HepG2 (cell line): ENCODE measurements around the gene MFSD12. TPM values are rescaled to one million over a fixed set of nuclear protein-coding genes. Genes with fewer than 3 reads are reported as not detected.
A peak's percentile ranks its signal among the peaks of the same experiment; 100 is the strongest.

Experiments
- ARNT ChIP-seq: fragments of 450-650 bp; IDR thresholded peaks from 2 replicates; pipeline ENCODE4 v1.6.1; 2017
- CERS6 ChIP-seq: sonication (generic); formaldehyde crosslinking; IDR thresholded peaks from 2 replicates; pipeline ENCODE4 v1.5.0; 2020; ENCODE audit warnings: missing genetic modification reagents
- DMAP1 ChIP-seq: IDR thresholded peaks from 2 replicates; pipeline ENCODE4 v1.6.1; 2016
- FUBP1 ChIP-seq: sonication (generic); formaldehyde crosslinking; IDR thresholded peaks from 2 replicates; pipeline ENCODE4 v1.5.1; 2020; ENCODE audit warnings: missing genetic modification reagents, mild to moderate bottlenecking, borderline replicate concordance
- IRF1 ChIP-seq: sonication (generic); formaldehyde crosslinking; IDR thresholded peaks from 2 replicates; pipeline ENCODE4 v1.4.0; 2020; ENCODE audit warnings: low read depth, mild to moderate bottlenecking, missing genetic modification reagents
- KDM1A ChIP-seq: IDR thresholded peaks from 2 replicates; pipeline ENCODE4 v1.6.1; 2016; ENCODE audit warnings: missing compliant biosample characterization
- MAFG ChIP-seq: sonication (generic); formaldehyde crosslinking; IDR thresholded peaks from 2 replicates; pipeline ENCODE4 v1.5.1; 2020; ENCODE audit warnings: mild to moderate bottlenecking, missing genetic modification reagents
- NCOA1 ChIP-seq: sonication (generic); formaldehyde crosslinking; IDR thresholded peaks from 2 replicates; pipeline ENCODE4 v1.9.0; 2021; ENCODE audit warnings: missing genetic modification reagents
- NFYC ChIP-seq: IDR thresholded peaks from 2 replicates; pipeline ENCODE4 v1.6.1; 2016; ENCODE audit warnings: missing genetic modification reagents, missing compliant biosample characterization
- NR0B2 ChIP-seq: sonication (generic); formaldehyde crosslinking; IDR thresholded peaks from 2 replicates; pipeline ENCODE4 v1.4.0; 2020; ENCODE audit warnings: mild to moderate bottlenecking, missing genetic modification reagents
- PCBP2 ChIP-seq: fragments of 200-400 bp; formaldehyde crosslinking; optimal IDR thresholded peaks from 2 replicates; pipeline ENCODE3; 2018; ENCODE audit warnings: low read length, low read depth; ENCODE audit not compliant: poor library complexity, severe bottlenecking
- POGK ChIP-seq: sonication (generic); formaldehyde crosslinking; conservative IDR thresholded peaks from 2 replicates; pipeline ENCODE4 v1.8.0; 2022; ENCODE audit warnings: mild to moderate bottlenecking, moderate library complexity, missing genetic modification reagents
- SMC3 ChIP-seq: IDR thresholded peaks from 2 replicates; pipeline ENCODE4 v1.6.1; 2011; ENCODE audit warnings: low read length, improper control_type of control experiment
- SSRP1 ChIP-seq: IDR thresholded peaks from 2 replicates; pipeline ENCODE4 v1.6.1; 2016; ENCODE audit warnings: control low read depth
- TGIF2 ChIP-seq: IDR thresholded peaks from 2 replicates; pipeline ENCODE4 v1.6.1; 2016; ENCODE audit warnings: control low read depth, missing compliant biosample characterization
- TOE1 ChIP-seq: sonication (generic); formaldehyde crosslinking; IDR thresholded peaks from 2 replicates; pipeline ENCODE4 v1.4.0; 2020; ENCODE audit warnings: mild to moderate bottlenecking, missing genetic modification reagents
- ZFP1 ChIP-seq: IDR thresholded peaks from 2 replicates; pipeline ENCODE4 v1.6.1; 2016
- ZFP41 ChIP-seq: sonication (generic); formaldehyde crosslinking; IDR thresholded peaks from 2 replicates; pipeline ENCODE4 v1.4.0; 2020; ENCODE audit warnings: mild to moderate bottlenecking, missing genetic modification reagents, borderline replicate concordance
- ZNF260 ChIP-seq: sonication (generic); formaldehyde crosslinking; IDR thresholded peaks from 2 replicates; pipeline ENCODE4 v1.4.0; 2020; ENCODE audit warnings: missing genetic modification reagents, low read depth, mild to moderate bottlenecking, borderline replicate concordance
- ZNF496 ChIP-seq: sonication (generic); formaldehyde crosslinking; IDR thresholded peaks from 2 replicates; pipeline ENCODE4 v1.8.1; 2023; ENCODE audit warnings: mild to moderate bottlenecking, moderate library complexity, missing genetic modification reagents; ENCODE audit not compliant: insufficient replicate concordance
- ZNF556 ChIP-seq: sonication (generic); formaldehyde crosslinking; IDR thresholded peaks from 2 replicates; pipeline ENCODE4 v1.4.0; 2020; ENCODE audit warnings: mild to moderate bottlenecking, missing genetic modification reagents, borderline replicate concordance
- ZNF580 ChIP-seq: IDR thresholded peaks from 2 replicates; pipeline ENCODE4 v1.6.1; 2016; ENCODE audit warnings: low read depth, borderline replicate concordance
- ZNF761 ChIP-seq: sonication (generic); formaldehyde crosslinking; conservative IDR thresholded peaks from 2 replicates; pipeline ENCODE4 v1.4.0; 2020; ENCODE audit warnings: mild to moderate bottlenecking, missing genetic modification reagents
- ZSCAN12 ChIP-seq: sonication (generic); formaldehyde crosslinking; IDR thresholded peaks from 2 replicates; pipeline ENCODE4 v1.9.0; 2021; ENCODE audit warnings: mild to moderate bottlenecking, missing genetic modification reagents
- ZSCAN21 ChIP-seq: sonication (generic); formaldehyde crosslinking; IDR thresholded peaks from 2 replicates; pipeline ENCODE4 v1.8.0; 2022; ENCODE audit warnings: mild to moderate bottlenecking, missing genetic modification reagents, moderate library complexity, borderline replicate concordance
- polyA plus RNA-seq, 8 experiments: library from polyadenylated mRNA; depleted of rRNA in 3 of 8; stranded (reverse) in 7 of 8; unstranded in 1 of 8; fragments of >200 nt; fragmentation: Illumina TruSeq in 4 of 8; extraction: Trizol in 4 of 8; gene quantifications; 2 replicates each; pipeline versions ENCODE4 v1.2.1 to v1.2.3, GENCODE V29; 2011 to 2016; ENCODE audit warnings: low read depth in 4 of 8, missing spikeins in 1 of 8, mixed read lengths in 1 of 8; ENCODE audit not compliant: insufficient read depth in 1 of 8
- total RNA-seq, 5 experiments: library from RNA; depleted of rRNA; stranded (reverse); fragments of >200 nt; fragmentation: Illumina TruSeq; extraction: Trizol; gene quantifications; 2 replicates each; pipeline ENCODE4 v1.2.3, GENCODE V29; 2016; ENCODE audit warnings: low read depth in 1 of 5

MFSD12 gene
- total and polyA plus RNA-seq, 2 of the 13 experiments (the other 11 are each of a cell fraction or from before 2014, with no cell fraction given), result 27.2 to 29.1 TPM

- TF ChIP-seq ZFP41 (CRISPR knock-in tag), result 0 out of 2 replicates have a peak, but pooled peaks have one; percentile 60
- TF ChIP-seq ZSCAN21 (CRISPR knock-in tag), result no peak; the same call in 1 of the 2 replicates
- TF ChIP-seq ZNF260 (CRISPR knock-in tag), result no peak
- no peak for TF ChIP-seq CERS6 (CRISPR knock-in tag)
- peak; percentile 47; the same call in 1 of the 2 replicates for TF ChIP-seq POGK (CRISPR knock-in tag)
- TF ChIP-seq PCBP2, result no peak
- no peak for TF ChIP-seq TOE1 (CRISPR knock-in tag)
- TF ChIP-seq SSRP1 (CRISPR knock-in tag), result no peak
- TF ChIP-seq NCOA1 (CRISPR knock-in tag), result no peak
- peak; percentile 92 for TF ChIP-seq NFYC
- no peak for TF ChIP-seq IRF1 (CRISPR knock-in tag)
- TF ChIP-seq SMC3, result no peak
- TF ChIP-seq DMAP1, result peak; percentile 55; the same call in 1 of the 2 replicates
- no peak for TF ChIP-seq MAFG (CRISPR knock-in tag)
- no peak for TF ChIP-seq ARNT
- no peak for TF ChIP-seq TGIF2 (CRISPR knock-in tag)
- TF ChIP-seq NR0B2 (CRISPR knock-in tag), result no peak
- TF ChIP-seq ZNF761 (CRISPR knock-in tag), result 0 out of 2 replicates have a peak, but pooled peaks have one; percentile 36
- TF ChIP-seq ZNF580 (CRISPR knock-in tag), result peak; percentile 77; the same call in 1 of the 2 replicates
- TF ChIP-seq ZNF496 (CRISPR knock-in tag), result no peak
- TF ChIP-seq KDM1A (CRISPR knock-in tag), result no peak
- TF ChIP-seq ZSCAN12 (CRISPR knock-in tag), result 0 out of 2 replicates have a peak, but pooled peaks have one; percentile 43
- peak; percentile 32; the same call in 1 of the 2 replicates for TF ChIP-seq ZNF556
- TF ChIP-seq ZFP1, result no peak
- no peak for TF ChIP-seq FUBP1
These were observed at the start of gene MFSD12 (continued) for GRCh38 chr19:3557461-3558248.
